ENCODE results near the gene TMEM51.

- no peak for TF ChIP-seq CTCF (conservative IDR thresholded peaks at IDR 0.05; ENCODE audit: low read depth, low read length)
- no peak for TF ChIP-seq EZH2 (IDR thresholded peaks at IDR 0.05; ENCODE audit: borderline replicate concordance, low read depth, low read length, poor library complexity, severe bottlenecking)
Observed at GRCh38 chr1:15158506-15159165, 5.1 kb downstream of the TMEM51 start.
